Brain pericyte (primary cell): ENCODE results near the gene NTN4.
"Not testable (repeated sequence)": the region's sequence is repeated elsewhere in the genome, so short reads cannot be mapped to it uniquely, and the experiment has no call there.

Experiments used
- DNase-seq: peaks from one replicate; pipeline ENCODE4 v3.0.0-alpha.2; 2012; ENCODE audit warnings: low read depth, low spot score

Gene NTN4

GRCh38 chr12:95755261-95755865 lies 35.2 kb downstream of the NTN4 start:
- DNase-seq = no peak

GRCh38 chr12:95746062-95746461 lies 44.5 kb downstream of the NTN4 start:
- DNase-seq = not testable (repeated sequence)

GRCh38 chr12:95742586-95742985 lies 48.0 kb downstream of the NTN4 start:
- DNase-seq = no peak

- no peak for DNase-seq
Measured at GRCh38 chr12:95741635-95742034, 48.9 kb downstream of the NTN4 start.

- no peak for DNase-seq
Measured at GRCh38 chr12:95740751-95741150, 49.8 kb downstream of the NTN4 start.

- no peak for DNase-seq
Measured at GRCh38 chr12:95739561-95740313, 50.8 kb downstream of the NTN4 start.

GRCh38 chr12:95738024-95738611 lies 52.4 kb downstream of the NTN4 start:
- no peak for DNase-seq

- DNase-seq = no peak
Measured at GRCh38 chr12:95736631-95737030, 53.9 kb downstream of the NTN4 start.

GRCh38 chr12:95735728-95736127 lies 54.8 kb downstream of the NTN4 start:
- not testable (repeated sequence) for DNase-seq

- DNase-seq = no peak
Measured at GRCh38 chr12:95733141-95733825, 57.3 kb downstream of the NTN4 start.

GRCh38 chr12:95731519-95731958 lies 59.0 kb downstream of the NTN4 start:
- no peak for DNase-seq

- no peak for DNase-seq
Measured at GRCh38 chr12:95730457-95730856, 60.1 kb downstream of the NTN4 start.

- DNase-seq = no peak
Measured at GRCh38 chr12:95726903-95727302, 63.7 kb downstream of the NTN4 start.

- DNase-seq = no peak
Measured at GRCh38 chr12:95724767-95725166, 65.8 kb downstream of the NTN4 start.

- no peak for DNase-seq
Measured at GRCh38 chr12:95723693-95724384, 66.7 kb downstream of the NTN4 start.

GRCh38 chr12:95721320-95721719 lies 69.2 kb downstream of the NTN4 start:
- no peak for DNase-seq

GRCh38 chr12:95720146-95720545 lies 70.4 kb downstream of the NTN4 start:
- DNase-seq = no peak

GRCh38 chr12:95718772-95719171 lies 71.8 kb downstream of the NTN4 start:
- no peak for DNase-seq

GRCh38 chr12:95718006-95718431 lies 72.5 kb downstream of the NTN4 start:
- DNase-seq = no peak

GRCh38 chr12:95717316-95717928 lies 73.1 kb downstream of the NTN4 start:
- no peak for DNase-seq

GRCh38 chr12:95715177-95715576 lies 75.4 kb downstream of the NTN4 start:
- DNase-seq = no peak
